ENCODE results near the gene AAK1. TPM values are rescaled to one million over a fixed set of nuclear protein-coding genes. Genes with fewer than 3 reads are reported as not detected.
A peak's percentile ranks its signal among the peaks of the same experiment; 100 is the strongest.
"Not testable (repeated sequence)": the region's sequence is repeated elsewhere in the genome, so short reads cannot be mapped to it uniquely, and the experiment has no call there.

AAK1 gene
- total and polyA plus RNA-seq, 4 donors, result 10.0 to 56.2 (median 27.3) TPM

GRCh38 chr2:69680001-69680675 lies 36.6 kb upstream of the AAK1 start:
- Histone ChIP-seq H3K27ac (ENCODE audit: low read depth in 1 of 2, low read length in 1 of 2) (no peak overlapping the region), H3K9me3 (ENCODE audit: control insufficient read depth in 4 of 4, insufficient read depth in 3 of 4, low read length in 3 of 4) (no peaks in the 10 kb centered on the region), H3K27me3 (ENCODE audit: control insufficient read depth in 3 of 3, insufficient read depth in 3 of 3, low read length in 2 of 3) (no peaks in the 10 kb centered on the region), H3K9ac (ENCODE audit: insufficient read depth in 1 of 2, low read length in 2 of 2) (no peak overlapping the region), H3K36me3 (ENCODE audit: control insufficient read depth in 4 of 4, insufficient read depth in 4 of 4, low read length in 4 of 4) (no peaks in the 10 kb centered on the region), H3K4me3 (no peak overlapping the region), H3K4me1 (ENCODE audit: control insufficient read depth in 5 of 5, insufficient read depth in 5 of 5, low read length in 5 of 5) (peaks cover 0 to 11% (median 8%) of the 10 kb centered on the region in 5 donors)
- ATAC-seq (ENCODE audit: insufficient read depth, low FRiP score) (no peak), DNase-seq (no peak)
- TF ChIP-seq CTCF (IDR thresholded peaks at IDR 0.05; ENCODE audit: control extremely low read depth, extremely low read depth), result no peak
- 89 to 91% methylated on average over 1 of the region's 1 CpG for WGBS, 2 donors

DNA sequence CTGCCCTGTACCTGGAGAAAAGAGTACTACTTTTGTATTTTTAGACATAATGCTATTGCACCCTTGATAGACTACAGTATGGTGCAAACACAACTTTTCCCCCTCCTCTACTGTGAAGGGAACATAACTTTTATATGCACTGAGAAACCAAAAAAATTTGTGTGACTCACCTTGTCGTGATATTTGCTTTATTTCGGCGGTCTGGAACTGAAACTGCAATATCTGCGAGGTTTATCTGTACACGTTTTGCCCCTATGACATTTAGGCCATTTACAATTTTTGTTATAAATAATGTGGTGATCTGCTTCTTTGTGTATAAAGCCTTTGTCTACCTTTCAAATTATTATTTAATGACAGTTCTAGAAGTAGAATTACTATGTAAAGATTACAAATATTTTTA lies 34.4 kb upstream of the AAK1 start:
- 90 to 95% methylated on average over 5 of the region's 5 CpGs for WGBS, 2 donors
- no peaks in the 10 kb centered on the region for H3K27me3 ChIP-seq (ENCODE audit: control insufficient read depth in 3 of 3, insufficient read depth in 3 of 3, low read length in 2 of 3)
- DNase-seq (no peak), ATAC-seq (ENCODE audit: insufficient read depth, low FRiP score) (no peak)
- no peak overlapping the region for H3K4me3 ChIP-seq
- H3K9ac ChIP-seq (ENCODE audit: insufficient read depth in 1 of 2, low read length in 2 of 2), result no peak overlapping the region
- H3K4me1 ChIP-seq (ENCODE audit: control insufficient read depth in 5 of 5, insufficient read depth in 5 of 5, low read length in 5 of 5), result peaks cover 0 to 3% (median 0%) of the 10 kb centered on the region in 5 donors
- no peak for TF ChIP-seq CTCF (IDR thresholded peaks at IDR 0.05; ENCODE audit: control extremely low read depth, extremely low read depth)
- no peaks in the 10 kb centered on the region for H3K9me3 ChIP-seq (ENCODE audit: control insufficient read depth in 4 of 4, insufficient read depth in 3 of 4, low read length in 3 of 4)
- no peaks in the 10 kb centered on the region for H3K36me3 ChIP-seq (ENCODE audit: control insufficient read depth in 4 of 4, insufficient read depth in 4 of 4, low read length in 4 of 4)
- no peak overlapping the region for H3K27ac ChIP-seq (ENCODE audit: low read depth in 1 of 2, low read length in 1 of 2)

DNA sequence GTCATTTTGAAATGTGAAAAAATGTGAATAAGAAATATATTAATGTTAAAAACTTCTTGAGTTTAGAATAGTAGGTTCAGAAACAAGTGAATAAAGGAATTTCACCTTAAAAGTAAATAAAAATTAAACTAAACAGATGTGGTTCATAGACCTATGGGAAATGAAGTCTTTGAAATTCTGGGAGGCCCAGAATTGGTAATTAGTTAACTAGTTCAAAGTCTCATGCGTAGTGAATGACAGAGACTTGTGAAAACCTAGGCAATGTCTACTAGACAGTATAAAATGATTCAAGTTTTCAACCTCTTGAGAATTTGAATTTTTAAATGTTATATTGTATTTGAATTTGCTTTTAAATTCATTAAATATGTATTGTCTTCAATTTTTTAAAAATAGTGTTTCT lies 32.6 kb upstream of the AAK1 start:
- WGBS, 2 donors, result 96 to 98% methylated on average over 1 of the region's 1 CpG
- no peaks in the 10 kb centered on the region for H3K4me1 ChIP-seq (ENCODE audit: control insufficient read depth in 5 of 5, insufficient read depth in 5 of 5, low read length in 5 of 5)
- H3K9me3 ChIP-seq (ENCODE audit: control insufficient read depth in 4 of 4, insufficient read depth in 3 of 4, low read length in 3 of 4), result peaks cover 0 to 3% (median 0%) of the 10 kb centered on the region in 4 donors
- DNase-seq (no peak), ATAC-seq (ENCODE audit: insufficient read depth, low FRiP score) (no peak)
- no peak overlapping the region for H3K4me3 ChIP-seq
- H3K27ac ChIP-seq (ENCODE audit: low read depth in 1 of 2, low read length in 1 of 2), result no peak overlapping the region
- TF ChIP-seq CTCF (IDR thresholded peaks at IDR 0.05; ENCODE audit: control extremely low read depth, extremely low read depth), result no peak
- H3K27me3 ChIP-seq (ENCODE audit: control insufficient read depth in 3 of 3, insufficient read depth in 3 of 3, low read length in 2 of 3), result no peaks in the 10 kb centered on the region
- H3K36me3 ChIP-seq (ENCODE audit: control insufficient read depth in 4 of 4, insufficient read depth in 4 of 4, low read length in 4 of 4), result no peaks in the 10 kb centered on the region
- no peak overlapping the region for H3K9ac ChIP-seq (ENCODE audit: insufficient read depth in 1 of 2, low read length in 2 of 2)

DNA sequence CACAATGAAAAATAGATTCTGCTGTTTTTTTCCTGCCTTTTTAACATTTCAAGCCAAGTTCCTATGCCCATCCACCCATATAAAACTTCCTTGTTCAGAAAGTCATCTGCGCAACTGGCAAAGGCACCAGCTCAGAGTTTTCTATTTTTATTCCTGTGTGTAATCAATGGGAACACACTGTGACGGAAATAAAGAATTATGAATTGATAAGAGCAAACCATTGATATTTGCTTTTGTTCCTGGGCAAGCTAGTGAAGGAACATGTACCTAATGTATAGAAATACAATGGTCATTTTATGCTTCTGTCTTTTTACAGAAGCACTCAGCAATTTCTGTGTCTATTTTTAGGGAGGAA lies 30.8 kb upstream of the AAK1 start:
- 54 to 58% methylated on average over 2 of the region's 2 CpGs for WGBS, 2 donors
- no peak for TF ChIP-seq CTCF (IDR thresholded peaks at IDR 0.05; ENCODE audit: control extremely low read depth, extremely low read depth)
- Histone ChIP-seq H3K36me3 (ENCODE audit: control insufficient read depth in 4 of 4, insufficient read depth in 4 of 4, low read length in 4 of 4) (no peaks in the 10 kb centered on the region), H3K9ac (ENCODE audit: insufficient read depth in 1 of 2, low read length in 2 of 2) (no peak overlapping the region), H3K27me3 (ENCODE audit: control insufficient read depth in 3 of 3, insufficient read depth in 3 of 3, low read length in 2 of 3) (no peaks in the 10 kb centered on the region), H3K27ac (ENCODE audit: low read depth in 1 of 2, low read length in 1 of 2) (peak overlapping the region in 1 of 2 donors; percentile 83), H3K4me3 (no peak overlapping the region), H3K4me1 (ENCODE audit: control insufficient read depth in 5 of 5, insufficient read depth in 5 of 5, low read length in 5 of 5) (no peaks in the 10 kb centered on the region), H3K9me3 (ENCODE audit: control insufficient read depth in 4 of 4, insufficient read depth in 3 of 4, low read length in 3 of 4) (peaks cover 0 to 3% (median 0%) of the 10 kb centered on the region in 4 donors)
- ATAC-seq (ENCODE audit: insufficient read depth, low FRiP score), result no peak
- no peak for DNase-seq

- not testable (repeated sequence) for H3K27ac ChIP-seq (ENCODE audit: low read depth in 1 of 2, low read length in 1 of 2); H3K4me1 ChIP-seq (ENCODE audit: control insufficient read depth in 5 of 5, insufficient read depth in 5 of 5, low read length in 5 of 5); H3K27me3 ChIP-seq (ENCODE audit: control insufficient read depth in 3 of 3, insufficient read depth in 3 of 3, low read length in 2 of 3); H3K9me3 ChIP-seq (ENCODE audit: control insufficient read depth in 4 of 4, insufficient read depth in 3 of 4, low read length in 3 of 4); H3K36me3 ChIP-seq (ENCODE audit: control insufficient read depth in 4 of 4, insufficient read depth in 4 of 4, low read length in 4 of 4); ATAC-seq (ENCODE audit: insufficient read depth, low FRiP score); DNase-seq; H3K4me3 ChIP-seq; H3K9ac ChIP-seq (ENCODE audit: insufficient read depth in 1 of 2, low read length in 2 of 2)
- WGBS, 2 donors, result 98% methylated on average over 3 of the region's 3 CpGs
Measured at GRCh38 chr2:69673098-69673497, 29.6 kb upstream of the AAK1 start.

Measured in lung (tissue), 12 donors.